NCI-H1105 (cell line): Measurements from ENCODE around the gene LGALS9.

Experiments used
- DNase-seq: peaks from one replicate; lab custom pipeline; 2025; lab: John Stamatoyannopoulos, UW

Gene LGALS9

GRCh38 chr17:27630607-27631410 lies at the start of gene LGALS9:
Gene LGALS9, plus strand, starts transcription at chr17:27631188. Its CDS starts 78 bp downstream, at chr17:27631266.
- no peak for DNase-seq

GRCh38 chr17:27582696-27583095 lies 48.3 kb upstream of the LGALS9 start:
- DNase-seq: no peak

GRCh38 chr17:27585153-27585681 lies 45.8 kb upstream of the LGALS9 start:
- no peak for DNase-seq

GRCh38 chr17:27585792-27586191 lies 45.2 kb upstream of the LGALS9 start:
- DNase-seq: no peak

- no peak for DNase-seq
Measured at GRCh38 chr17:27586203-27586721, 44.7 kb upstream of the LGALS9 start.

- DNase-seq: no peak
Measured at GRCh38 chr17:27588354-27588753, 42.6 kb upstream of the LGALS9 start.

- no peak for DNase-seq
Measured at GRCh38 chr17:27590864-27591263, 40.1 kb upstream of the LGALS9 start.

- DNase-seq: no peak
Measured at GRCh38 chr17:27591986-27592385, 39.0 kb upstream of the LGALS9 start.

GRCh38 chr17:27593232-27593856 lies 37.6 kb upstream of the LGALS9 start:
- DNase-seq: no peak

GRCh38 chr17:27593857-27594255 lies 37.1 kb upstream of the LGALS9 start:
- no peak for DNase-seq

GRCh38 chr17:27595208-27595607 lies 35.8 kb upstream of the LGALS9 start:
- DNase-seq: no peak

- no peak for DNase-seq
Measured at GRCh38 chr17:27596096-27596495, 34.9 kb upstream of the LGALS9 start.

GRCh38 chr17:27596566-27597187 lies 34.3 kb upstream of the LGALS9 start:
- DNase-seq: no peak

- no peak for DNase-seq
Measured at GRCh38 chr17:27597188-27597580, 33.8 kb upstream of the LGALS9 start.

- DNase-seq: no peak
Measured at GRCh38 chr17:27597783-27598320, 33.1 kb upstream of the LGALS9 start.

GRCh38 chr17:27598337-27599050 lies 32.5 kb upstream of the LGALS9 start:
- no peak for DNase-seq

GRCh38 chr17:27600471-27600870 lies 30.5 kb upstream of the LGALS9 start:
- no peak for DNase-seq

GRCh38 chr17:27601069-27601974 lies 29.7 kb upstream of the LGALS9 start:
- DNase-seq: peak; percentile 41

- DNase-seq: no peak
Measured at GRCh38 chr17:27601975-27602302, 29.0 kb upstream of the LGALS9 start.

- peak; percentile 10 for DNase-seq
Measured at GRCh38 chr17:27602721-27603420, 28.1 kb upstream of the LGALS9 start.
